ENCODE data around the gene SLC16A6.

DNA sequence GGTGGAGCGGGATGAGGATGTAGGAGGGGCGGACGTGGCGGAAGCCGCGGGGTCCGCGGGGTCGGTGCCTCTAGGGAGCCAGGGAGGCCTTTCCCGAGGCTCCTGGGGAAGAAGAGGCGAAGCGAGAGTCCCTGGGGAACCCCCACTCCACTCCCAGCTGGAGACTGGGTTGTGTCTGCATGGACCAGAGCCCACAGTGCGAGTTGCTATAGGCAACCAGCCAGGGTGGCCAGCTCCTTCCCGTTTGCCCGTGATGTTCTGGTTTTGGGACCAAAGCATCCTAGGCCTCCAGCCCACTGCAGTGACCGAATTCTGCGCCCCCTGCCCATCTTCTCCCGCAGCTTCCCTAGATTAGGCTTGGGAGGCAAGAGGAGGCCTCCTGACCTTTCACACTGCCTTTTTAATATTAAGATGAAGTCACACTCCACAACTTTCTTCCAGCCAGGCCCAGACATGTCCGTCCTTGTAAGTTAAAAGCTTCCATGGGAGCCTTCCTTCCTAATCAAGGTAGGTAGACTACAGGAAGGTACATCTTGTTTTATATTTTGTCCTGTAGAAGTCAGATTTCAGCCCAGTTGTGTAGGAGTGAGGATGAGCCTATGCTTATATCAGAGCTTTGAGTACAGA lies 42.6 kb downstream of the SLC16A6 start:
- no peak for TF ChIP-seq CTCF (IDR thresholded peaks at IDR 0.05 in 4 of 5, conservative IDR thresholded peaks at IDR 0.05 in 1 of 5)
- TF ChIP-seq POLR2A (IDR thresholded peaks at IDR 0.05), result no peak

Data from gastrocnemius medialis (tissue), 4 donors.